Neutrophil (primary cell): ENCODE data around the gene UBE2G2.

Experiments
- H3K27ac ChIP-seq: fragments of 200-600 bp; sonication (generic); 2 replicates; pipeline ENCODE4 v1.5.1; 2016; ENCODE audit warnings: mild to moderate bottlenecking, moderate library complexity
- H3K27me3 ChIP-seq: fragments of 200-600 bp; sonication (generic); 2 replicates; pipeline ENCODE4 v1.6.0; 2016; ENCODE audit warnings: mild to moderate bottlenecking
- H3K36me3 ChIP-seq: fragments of 200-600 bp; sonication (generic); 2 replicates; pipeline ENCODE4 v1.5.1; 2017
- H3K4me1 ChIP-seq, 2 experiments: fragments of 200-600 bp in 1 of 2; sonication (generic) in 1 of 2; 1 replicate in 1 of 2; 2 replicates in 1 of 2; pipeline versions ENCODE4 v1.5.1 to v1.6.1; 2013 to 2016; ENCODE audit warnings: low read depth in 1 of 2, low read length in 1 of 2, mild to moderate bottlenecking in 1 of 2, moderate library complexity in 1 of 2; ENCODE audit not compliant: control insufficient read depth in 1 of 2, insufficient read depth in 1 of 2
- H3K4me3 ChIP-seq, 2 experiments: fragments of 200-600 bp in 1 of 2; sonication (generic) in 1 of 2; 1 replicate in 1 of 2; 2 replicates in 1 of 2; pipeline ENCODE4 v1.5.1; 2013 to 2016; ENCODE audit warnings: low read depth in 1 of 2, low read length in 1 of 2, mild to moderate bottlenecking in 1 of 2, moderate library complexity in 1 of 2
- H3K9me3 ChIP-seq: fragments of 200-600 bp; sonication (generic); 2 replicates; pipeline ENCODE4 v1.5.1; 2016
- TF ChIP-seq, protein P1 (sequence below): fragments of 200-600 bp; sonication (generic); IDR thresholded peaks from 2 replicates; pipeline ENCODE4 v1.5.1; 2016; ENCODE audit warnings: antibody characterized with exemption

The UBE2G2 gene

DNA sequence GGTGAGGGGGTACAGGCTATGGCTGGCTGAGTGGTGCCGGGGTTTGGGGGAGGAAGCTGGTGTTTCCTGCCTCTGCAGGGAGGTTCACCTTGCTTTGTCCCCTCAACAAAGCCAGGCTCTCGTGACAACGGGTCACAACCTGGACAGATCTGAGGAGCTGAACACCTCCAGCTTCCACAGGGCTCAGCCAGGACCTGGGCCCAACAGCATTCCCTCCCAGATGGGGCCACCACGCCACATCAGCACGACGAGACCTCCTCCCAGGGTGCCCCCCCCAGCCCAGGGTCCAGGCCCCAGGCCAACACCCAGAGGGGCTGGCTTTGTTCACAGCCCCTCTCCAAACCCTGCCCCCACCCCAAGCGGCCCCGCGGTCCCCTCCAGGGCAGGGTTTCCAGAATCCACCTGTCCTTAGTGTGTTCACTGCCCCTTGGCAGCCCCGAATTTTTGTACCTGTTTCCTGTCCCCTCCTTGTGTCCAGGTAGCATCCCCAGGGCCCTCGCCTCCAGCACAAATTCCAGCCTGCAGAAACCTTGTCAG is 34.7 kb downstream of the UBE2G2 start:
- H3K27me3 ChIP-seq = peaks cover 9% of the 10 kb centered on the region
- H3K27ac ChIP-seq = no peak overlapping the region
- TF ChIP-seq, protein P1, sequence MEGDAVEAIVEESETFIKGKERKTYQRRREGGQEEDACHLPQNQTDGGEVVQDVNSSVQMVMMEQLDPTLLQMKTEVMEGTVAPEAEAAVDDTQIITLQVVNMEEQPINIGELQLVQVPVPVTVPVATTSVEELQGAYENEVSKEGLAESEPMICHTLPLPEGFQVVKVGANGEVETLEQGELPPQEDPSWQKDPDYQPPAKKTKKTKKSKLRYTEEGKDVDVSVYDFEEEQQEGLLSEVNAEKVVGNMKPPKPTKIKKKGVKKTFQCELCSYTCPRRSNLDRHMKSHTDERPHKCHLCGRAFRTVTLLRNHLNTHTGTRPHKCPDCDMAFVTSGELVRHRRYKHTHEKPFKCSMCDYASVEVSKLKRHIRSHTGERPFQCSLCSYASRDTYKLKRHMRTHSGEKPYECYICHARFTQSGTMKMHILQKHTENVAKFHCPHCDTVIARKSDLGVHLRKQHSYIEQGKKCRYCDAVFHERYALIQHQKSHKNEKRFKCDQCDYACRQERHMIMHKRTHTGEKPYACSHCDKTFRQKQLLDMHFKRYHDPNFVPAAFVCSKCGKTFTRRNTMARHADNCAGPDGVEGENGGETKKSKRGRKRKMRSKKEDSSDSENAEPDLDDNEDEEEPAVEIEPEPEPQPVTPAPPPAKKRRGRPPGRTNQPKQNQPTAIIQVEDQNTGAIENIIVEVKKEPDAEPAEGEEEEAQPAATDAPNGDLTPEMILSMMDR = no peak
- no peaks in the 10 kb centered on the region for H3K4me1 ChIP-seq
- H3K4me3 ChIP-seq = no peak overlapping the region
- H3K9me3 ChIP-seq = no peaks in the 10 kb centered on the region
- H3K36me3 ChIP-seq = peaks cover 22% of the 10 kb centered on the region

DNA sequence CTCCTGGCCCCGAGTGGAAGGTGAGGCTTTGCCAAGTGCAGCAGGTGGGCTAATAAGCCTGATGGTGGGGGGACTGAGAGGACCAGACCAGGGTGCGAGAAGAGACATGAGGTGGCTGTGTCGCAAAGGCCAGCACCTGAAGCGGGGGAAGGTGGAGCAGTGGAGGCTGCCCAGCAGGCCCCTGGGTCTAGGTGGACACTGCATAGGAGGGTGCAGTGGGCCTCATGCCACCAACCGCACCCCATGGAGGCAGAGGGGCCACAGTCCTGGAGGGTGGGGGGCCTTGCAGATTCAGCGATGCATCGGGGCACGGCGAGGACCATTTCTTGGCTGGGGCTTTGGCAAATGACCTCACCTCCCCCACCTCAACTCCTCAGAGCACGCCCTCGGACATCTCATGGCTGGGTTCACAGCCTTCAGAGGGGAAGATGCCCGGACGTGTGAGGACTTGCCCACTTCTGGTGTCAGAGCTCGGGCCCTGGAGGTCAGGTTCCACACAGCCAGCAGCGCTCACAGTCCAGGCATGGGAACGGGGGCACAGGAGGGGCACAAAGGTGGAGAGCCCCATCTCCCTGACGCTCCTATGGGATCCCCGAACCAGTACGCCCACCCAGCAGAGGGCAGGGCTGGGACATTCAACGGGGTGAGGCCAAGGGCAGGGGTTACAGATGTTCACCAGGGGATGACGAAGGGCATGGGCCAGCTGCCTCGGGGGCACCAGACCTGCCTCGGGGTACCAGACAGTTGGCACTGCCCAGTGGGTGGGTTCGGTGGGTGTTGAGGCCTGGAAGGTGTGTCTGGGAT is 35.4 kb downstream of the UBE2G2 start:
- H3K4me1 ChIP-seq = no peaks in the 10 kb centered on the region
- H3K36me3 ChIP-seq = peaks cover 16% of the 10 kb centered on the region
- no peak overlapping the region for H3K27ac ChIP-seq
- H3K9me3 ChIP-seq = no peaks in the 10 kb centered on the region
- no peak overlapping the region for H3K4me3 ChIP-seq
- TF ChIP-seq, protein P1 = no peak
- peaks cover 9% of the 10 kb centered on the region for H3K27me3 ChIP-seq

DNA sequence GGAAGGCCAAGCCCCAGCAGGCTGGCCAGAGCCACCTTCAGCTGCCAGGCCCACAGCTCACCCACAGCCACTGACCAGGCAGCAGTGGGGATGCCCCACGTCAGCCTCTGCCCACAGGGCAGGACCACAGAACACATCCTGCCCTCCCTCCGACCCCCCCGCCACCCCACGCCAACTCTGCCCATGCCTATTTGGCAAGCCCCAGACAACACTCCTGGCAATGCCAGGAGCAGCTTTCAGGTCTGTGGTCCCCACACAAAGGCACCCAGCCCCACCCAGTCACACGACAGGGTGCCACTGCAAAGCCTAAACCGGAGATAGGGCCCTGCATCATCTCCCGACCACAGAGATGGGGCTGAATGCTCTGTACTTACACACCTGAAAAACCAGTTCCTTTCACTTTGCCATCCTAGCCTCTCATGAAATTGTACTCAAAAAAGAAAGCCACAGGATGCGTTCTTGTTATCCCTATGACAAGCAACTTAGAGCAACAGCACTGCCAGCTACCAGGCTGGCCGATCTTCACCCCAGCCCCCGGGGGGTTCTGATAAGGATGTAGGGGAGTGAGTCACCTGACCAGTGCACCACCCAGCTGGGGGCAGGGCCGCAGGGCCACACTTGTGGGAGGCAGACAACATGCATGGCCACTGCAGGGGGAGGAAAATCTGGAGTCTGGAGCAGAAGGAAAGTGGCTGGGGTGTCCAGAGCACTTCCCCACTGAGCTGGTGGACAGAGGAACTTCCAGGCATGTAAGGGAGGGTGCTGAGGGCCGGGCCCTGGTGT is 36.2 kb downstream of the UBE2G2 start:
- Histone ChIP-seq H3K9me3 (no peaks in the 10 kb centered on the region), H3K27ac (no peak overlapping the region), H3K4me3 (no peak overlapping the region), H3K27me3 (peaks cover 9% of the 10 kb centered on the region), H3K4me1 (no peaks in the 10 kb centered on the region), H3K36me3 (peaks cover 8% of the 10 kb centered on the region)
- TF ChIP-seq, protein P1 = no peak

DNA sequence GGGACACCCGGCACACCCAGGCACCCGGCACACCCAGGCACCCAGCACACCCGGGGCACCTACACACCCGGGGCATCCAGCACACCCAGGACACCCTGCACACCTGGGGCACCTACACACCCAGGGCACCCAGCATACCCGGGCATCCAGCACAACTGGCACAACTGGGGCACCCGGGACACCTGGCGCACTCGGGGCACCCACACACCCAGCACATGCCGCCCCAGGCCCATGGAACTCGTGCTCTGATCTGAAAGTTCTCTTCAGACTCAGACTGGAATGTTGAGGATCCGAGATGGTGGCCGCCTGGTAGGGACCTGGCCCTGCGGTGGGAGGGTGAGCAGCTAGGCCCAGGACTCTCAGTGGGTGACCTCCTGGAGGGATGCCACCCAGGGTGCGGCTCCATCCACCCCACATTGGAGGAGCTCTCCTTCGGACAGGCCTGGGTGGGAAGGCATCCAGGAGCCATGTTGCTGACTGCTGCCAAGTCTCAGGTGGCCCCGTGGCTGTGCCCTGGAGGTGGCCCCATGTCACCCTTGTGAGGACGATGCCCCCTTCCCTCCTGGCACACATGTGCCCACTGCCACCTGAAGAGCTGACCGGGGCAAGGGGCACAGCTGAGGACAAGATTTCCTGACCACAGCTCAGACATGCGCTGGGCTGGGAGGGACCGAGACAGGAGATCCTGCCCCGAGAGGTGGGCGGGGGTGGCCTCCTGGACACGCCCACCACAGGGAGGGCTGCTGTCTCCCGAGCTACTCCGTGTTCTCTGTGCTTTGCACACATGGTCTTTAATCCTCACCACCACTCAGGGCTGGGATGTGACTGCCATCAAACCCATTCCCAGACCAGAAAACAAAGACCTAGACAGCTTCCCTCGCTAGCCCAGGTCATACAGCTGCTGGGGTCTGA is 37.0 kb downstream of the UBE2G2 start:
- Histone ChIP-seq H3K4me3 (no peak overlapping the region), H3K4me1 (no peaks in the 10 kb centered on the region), H3K9me3 (no peaks in the 10 kb centered on the region), H3K27ac (no peak overlapping the region), H3K36me3 (peaks cover 2% of the 10 kb centered on the region), H3K27me3 (peaks cover 9% of the 10 kb centered on the region)
- TF ChIP-seq, protein P1 = no peak
